Lower leg skin (tissue), 3 donors: Measurements from ENCODE around the gene RAP2A.

Source experiments
- POLR2A ChIP-seq, 2 donors: fragments of 450-650 bp; IDR thresholded peaks; one replicate each; pipeline ENCODE4 v1.6.1; 2016 to 2017; ENCODE audit warnings: antibody characterized with exemption in 2 of 2, mild to moderate bottlenecking in 1 of 2, moderate library complexity in 1 of 2
- TF ChIP-seq, protein P1 (sequence below), 3 donors: fragments of 450-650 bp; IDR thresholded peaks; one replicate each; pipeline ENCODE4 v1.5.1; 2016; ENCODE audit warnings: antibody characterized with exemption in 3 of 3, mild to moderate bottlenecking in 3 of 3, moderate library complexity in 2 of 3

DNA sequence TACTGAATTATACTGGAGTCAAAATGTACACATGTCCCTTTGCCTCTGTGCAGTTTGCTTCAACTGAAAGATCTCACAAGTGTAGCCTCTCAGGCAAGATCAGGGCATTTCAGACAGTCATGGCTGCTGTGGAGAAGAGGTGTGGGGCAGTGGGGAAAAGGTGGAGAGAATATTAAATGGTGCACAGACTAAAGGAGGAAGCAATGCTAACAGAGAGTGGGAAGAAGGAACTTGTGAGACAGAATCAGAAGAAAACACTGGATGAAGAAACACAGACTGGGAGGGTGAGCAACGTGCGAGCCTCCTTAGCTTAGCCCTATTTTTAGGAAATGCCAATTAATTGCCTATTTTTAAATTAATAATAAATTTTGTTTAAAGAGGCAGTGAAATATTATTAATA is 49.6 kb upstream of the RAP2A start:
- TF ChIP-seq, protein P1, sequence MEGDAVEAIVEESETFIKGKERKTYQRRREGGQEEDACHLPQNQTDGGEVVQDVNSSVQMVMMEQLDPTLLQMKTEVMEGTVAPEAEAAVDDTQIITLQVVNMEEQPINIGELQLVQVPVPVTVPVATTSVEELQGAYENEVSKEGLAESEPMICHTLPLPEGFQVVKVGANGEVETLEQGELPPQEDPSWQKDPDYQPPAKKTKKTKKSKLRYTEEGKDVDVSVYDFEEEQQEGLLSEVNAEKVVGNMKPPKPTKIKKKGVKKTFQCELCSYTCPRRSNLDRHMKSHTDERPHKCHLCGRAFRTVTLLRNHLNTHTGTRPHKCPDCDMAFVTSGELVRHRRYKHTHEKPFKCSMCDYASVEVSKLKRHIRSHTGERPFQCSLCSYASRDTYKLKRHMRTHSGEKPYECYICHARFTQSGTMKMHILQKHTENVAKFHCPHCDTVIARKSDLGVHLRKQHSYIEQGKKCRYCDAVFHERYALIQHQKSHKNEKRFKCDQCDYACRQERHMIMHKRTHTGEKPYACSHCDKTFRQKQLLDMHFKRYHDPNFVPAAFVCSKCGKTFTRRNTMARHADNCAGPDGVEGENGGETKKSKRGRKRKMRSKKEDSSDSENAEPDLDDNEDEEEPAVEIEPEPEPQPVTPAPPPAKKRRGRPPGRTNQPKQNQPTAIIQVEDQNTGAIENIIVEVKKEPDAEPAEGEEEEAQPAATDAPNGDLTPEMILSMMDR (IDR thresholded peaks at IDR 0.05) = no peak
- TF ChIP-seq POLR2A (IDR thresholded peaks at IDR 0.05) = no peak
